Dermis blood vessel endothelial cell (primary cell): ENCODE results near the gene NPHP1. TPM values are rescaled to one million over a fixed set of nuclear protein-coding genes. Genes with fewer than 3 reads are reported as not detected.
"Not testable (repeated sequence)": the region's sequence is repeated elsewhere in the genome, so short reads cannot be mapped to it uniquely, and the experiment has no call there.

Source experiments
- DNase-seq: peaks from one replicate; pipeline ENCODE4 v3.0.0; 2010
- total RNA-seq: library from RNA; depleted of rRNA; stranded (reverse); fragments of >200 nt; gene quantifications from 2 replicates; pipeline ENCODE4 v1.2.3, GENCODE V29; 2014

The NPHP1 gene
- total RNA-seq, 1 donor from 2014 or later = 2.9 TPM

GRCh38 chr2:110126086-110126773, 78.6 kb downstream of the NPHP1 start:
- DNase-seq = no peak

- no peak for DNase-seq
Measured at GRCh38 chr2:110124939-110125691, 79.7 kb downstream of the NPHP1 start.

GRCh38 chr2:110124038-110124825, 80.6 kb downstream of the NPHP1 start:
- no peak for DNase-seq

- DNase-seq = no peak
Measured at GRCh38 chr2:110121592-110121991, 83.2 kb downstream of the NPHP1 start.

- DNase-seq = no peak
Measured at GRCh38 chr2:110121052-110121334, 83.8 kb downstream of the NPHP1 start.

- peak; percentile 68 for DNase-seq
Measured at GRCh38 chr2:110120171-110121051, 84.4 kb downstream of the NPHP1 start.

- DNase-seq = peak; percentile 85
Measured at GRCh38 chr2:110116033-110116710, 88.6 kb downstream of the NPHP1 start.

GRCh38 chr2:110115291-110116032, 89.4 kb downstream of the NPHP1 start, which contains the start of gene MALL:
Gene MALL (minus strand): TSS chr2:110115822. CDS start chr2:110115792, 30 bp downstream.
- peak; percentile 51 for DNase-seq

GRCh38 chr2:110114831-110115255, 90.0 kb downstream of the NPHP1 start:
- DNase-seq = no peak

- peak; percentile 61 for DNase-seq
Measured at GRCh38 chr2:110113961-110114591, 90.7 kb downstream of the NPHP1 start.

GRCh38 chr2:110108291-110108690, 96.5 kb downstream of the NPHP1 start:
- not testable (repeated sequence) for DNase-seq

GRCh38 chr2:110107092-110108079, 97.4 kb downstream of the NPHP1 start:
- DNase-seq = no peak

GRCh38 chr2:110106642-110107041, 98.2 kb downstream of the NPHP1 start:
- peak; percentile 59 for DNase-seq

GRCh38 chr2:110105608-110106467, 99.0 kb downstream of the NPHP1 start:
- DNase-seq = peak; percentile 61

- no peak for DNase-seq
Measured at GRCh38 chr2:110105183-110105582, 99.6 kb downstream of the NPHP1 start.

- DNase-seq = no peak
Measured at GRCh38 chr2:110104025-110104771, 100.6 kb downstream of the NPHP1 start.
